Muscle layer of colon (tissue), 2 donors: Measurements from ENCODE around the gene NRIP3.

ENCODE experiments used
- H3K27ac ChIP-seq: one replicate; pipeline ENCODE4 v1.7.0; 2013; ENCODE audit warnings: low read depth, mild to moderate bottlenecking, low read length, moderate library complexity
- H3K27me3 ChIP-seq, 2 donors: one replicate each; pipeline ENCODE4 v1.7.0; 2013; ENCODE audit warnings: low read length in 2 of 2, mild to moderate bottlenecking in 2 of 2; ENCODE audit not compliant: insufficient read depth in 2 of 2, control insufficient read depth in 1 of 2
- H3K36me3 ChIP-seq: one replicate; pipeline ENCODE4 v1.7.0; 2013; ENCODE audit warnings: mild to moderate bottlenecking, low read length; ENCODE audit not compliant: insufficient read depth
- H3K4me1 ChIP-seq: one replicate; pipeline ENCODE4 v1.7.0; 2013; ENCODE audit warnings: mild to moderate bottlenecking, low read length; ENCODE audit not compliant: insufficient read depth
- H3K4me3 ChIP-seq, 2 donors: one replicate each; pipeline ENCODE4 v1.7.0; 2013; ENCODE audit warnings: low read length in 2 of 2, low read depth in 1 of 2, mild to moderate bottlenecking in 1 of 2, moderate library complexity in 1 of 2
- H3K9ac ChIP-seq: one replicate; pipeline ENCODE4 v1.7.0; 2013; ENCODE audit warnings: low read length
- H3K9me3 ChIP-seq: one replicate; pipeline ENCODE4 v1.7.0; 2013; ENCODE audit warnings: mild to moderate bottlenecking, low read length
- donor health status: abdominal sarcoma.
- donor health status: Adenocarcinoma of cecum.

NRIP3 gene

GRCh38 chr11:8967184-8967583 is 36.6 kb downstream of the NRIP3 start:
- H3K4me3 ChIP-seq: no peak overlapping the region
- H3K27me3 ChIP-seq: no peaks in the 10 kb centered on the region
- H3K36me3 ChIP-seq: no peaks in the 10 kb centered on the region
- H3K4me1 ChIP-seq: peaks cover 19% of the 10 kb centered on the region
- H3K9me3 ChIP-seq: no peaks in the 10 kb centered on the region
- H3K27ac ChIP-seq: no peak overlapping the region
- no peak overlapping the region for H3K9ac ChIP-seq

GRCh38 chr11:8964324-8965320 is 39.2 kb downstream of the NRIP3 start, which contains the start of gene TMEM9B:
TMEM9B (minus strand) TSS chr11:8964442; CDS start chr11:8964313, 129 bp downstream.
- H3K27me3 ChIP-seq: no peaks in the 10 kb centered on the region
- no peaks in the 10 kb centered on the region for H3K36me3 ChIP-seq
- peaks cover 23% of the 10 kb centered on the region for H3K4me1 ChIP-seq
- H3K9ac ChIP-seq: peak within 1 kb of the TSS; percentile 74
- H3K9me3 ChIP-seq: no peaks in the 10 kb centered on the region
- peak within 1 kb of the TSS; percentile 95 for H3K27ac ChIP-seq
- peak within 1 kb of the TSS; percentile 82 to 96 for H3K4me3 ChIP-seq

- Histone ChIP-seq H3K27me3 (no peaks in the 10 kb centered on the region), H3K4me3 (peak overlapping the region; percentile 82 to 96), H3K36me3 (no peaks in the 10 kb centered on the region), H3K27ac (peak overlapping the region; percentile 95), H3K4me1 (peaks cover 29% of the 10 kb centered on the region), H3K9me3 (no peaks in the 10 kb centered on the region), H3K9ac (peak overlapping the region; percentile 71)
Observed at GRCh38 chr11:8963569-8964323, 40.1 kb downstream of the NRIP3 start.

GRCh38 chr11:8962841-8963240 is 41.0 kb downstream of the NRIP3 start:
- Histone ChIP-seq H3K36me3 (no peaks in the 10 kb centered on the region), H3K4me1 (peaks cover 29% of the 10 kb centered on the region), H3K27me3 (no peaks in the 10 kb centered on the region), H3K9ac (no peak overlapping the region), H3K27ac (no peak overlapping the region), H3K9me3 (no peaks in the 10 kb centered on the region), H3K4me3 (no peak overlapping the region)

DNA sequence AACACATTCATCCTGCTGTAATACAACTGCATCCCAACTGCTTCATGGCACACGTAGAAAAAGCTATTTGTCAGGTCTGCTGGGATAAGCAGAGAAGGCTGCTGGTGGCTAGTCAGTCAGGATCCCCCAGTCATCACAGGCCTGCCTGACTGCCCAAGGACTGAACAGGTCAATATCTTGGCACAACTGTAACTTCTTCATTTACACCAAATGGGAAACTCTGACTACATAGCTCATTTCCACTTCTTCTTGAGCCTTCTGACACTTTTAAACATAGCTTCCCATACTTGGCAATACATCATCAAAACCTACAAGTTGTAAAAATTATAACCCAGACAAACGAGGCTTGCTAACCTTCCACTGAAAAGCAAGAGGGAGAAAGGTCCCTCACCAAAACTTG is 42.4 kb downstream of the NRIP3 start:
- peaks cover 29% of the 10 kb centered on the region for H3K4me1 ChIP-seq
- H3K27ac ChIP-seq: no peak overlapping the region
- H3K36me3 ChIP-seq: peaks cover 6% of the 10 kb centered on the region
- no peaks in the 10 kb centered on the region for H3K9me3 ChIP-seq
- no peaks in the 10 kb centered on the region for H3K27me3 ChIP-seq
- peak overlapping the region; percentile 2 for H3K9ac ChIP-seq
- no peak overlapping the region for H3K4me3 ChIP-seq

GRCh38 chr11:8959546-8960166 is 44.1 kb downstream of the NRIP3 start:
- H3K4me1 ChIP-seq: peaks cover 25% of the 10 kb centered on the region
- no peak overlapping the region for H3K4me3 ChIP-seq
- peaks cover 14% of the 10 kb centered on the region for H3K36me3 ChIP-seq
- H3K9ac ChIP-seq: no peak overlapping the region
- no peaks in the 10 kb centered on the region for H3K27me3 ChIP-seq
- peak overlapping the region; percentile 52 for H3K27ac ChIP-seq
- H3K9me3 ChIP-seq: no peaks in the 10 kb centered on the region

GRCh38 chr11:8956860-8957259 is 46.9 kb downstream of the NRIP3 start:
- Histone ChIP-seq H3K36me3 (peaks cover 29% of the 10 kb centered on the region), H3K9ac (no peak overlapping the region), H3K9me3 (no peaks in the 10 kb centered on the region), H3K4me1 (peaks cover 10% of the 10 kb centered on the region), H3K4me3 (no peak overlapping the region), H3K27me3 (no peaks in the 10 kb centered on the region), H3K27ac (no peak overlapping the region)

GRCh38 chr11:8948886-8949285 is 54.9 kb downstream of the NRIP3 start:
- no peak overlapping the region for H3K9ac ChIP-seq
- H3K27me3 ChIP-seq: no peaks in the 10 kb centered on the region
- H3K27ac ChIP-seq: no peak overlapping the region
- H3K9me3 ChIP-seq: no peaks in the 10 kb centered on the region
- no peak overlapping the region for H3K4me3 ChIP-seq
- peaks cover 40% of the 10 kb centered on the region for H3K36me3 ChIP-seq
- no peaks in the 10 kb centered on the region for H3K4me1 ChIP-seq

GRCh38 chr11:8947230-8947943 is 56.4 kb downstream of the NRIP3 start:
- Histone ChIP-seq H3K9me3 (no peaks in the 10 kb centered on the region), H3K9ac (no peak overlapping the region), H3K4me1 (no peaks in the 10 kb centered on the region), H3K27ac (no peak overlapping the region), H3K27me3 (no peaks in the 10 kb centered on the region), H3K36me3 (peaks cover 31% of the 10 kb centered on the region), H3K4me3 (no peak overlapping the region)

DNA sequence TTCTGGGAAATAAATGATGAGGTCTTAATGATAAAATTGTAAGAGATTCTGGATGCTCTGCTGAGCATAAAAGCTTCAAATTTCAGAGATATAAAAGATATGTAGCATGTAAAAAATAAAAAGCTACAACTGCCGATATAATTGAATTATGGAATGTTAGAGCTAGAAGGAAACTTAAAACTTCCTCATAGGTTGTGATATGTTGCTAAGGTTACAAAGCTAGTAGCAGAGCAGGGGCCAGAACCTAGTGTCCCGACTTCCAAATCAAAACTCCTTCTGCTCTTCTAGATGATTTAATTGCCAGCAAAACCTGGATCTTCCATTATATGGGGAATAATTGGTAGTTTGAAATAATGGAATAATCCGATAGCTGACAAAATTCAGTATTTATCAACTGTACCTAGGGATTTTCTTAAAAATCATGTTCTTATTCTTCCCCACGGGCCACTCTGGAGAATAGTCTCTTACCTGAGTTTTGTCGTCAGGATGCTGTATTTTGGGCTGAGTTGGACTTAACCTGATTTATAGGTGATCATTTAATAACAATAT is 61.2 kb downstream of the NRIP3 start, which contains the start of gene ASCL3:
Gene ASCL3, minus strand, starts transcription at position 499 of the 549 bp plus-strand sequence. CDS start 4,855 bp downstream, outside the sequence.
- Histone ChIP-seq H3K27ac (no peak within 1 kb of the TSS), H3K4me3 (no peak within 1 kb of the TSS), H3K9ac (no peak within 1 kb of the TSS), H3K36me3 (peaks cover 8% of the 10 kb centered on the region), H3K4me1 (no peaks in the 10 kb centered on the region), H3K9me3 (no peaks in the 10 kb centered on the region), H3K27me3 (no peaks in the 10 kb centered on the region)
